HG03045 (cell line): Measurements from ENCODE around the gene FGFR4.

Source experiments
- ATAC-seq: cut with Tn5 transposase; IDR thresholded peaks from one replicate; pipeline ENCODE4 v1.9.1; 2021; ENCODE audit warnings: mild to moderate bottlenecking, moderate library complexity; ENCODE audit not compliant: unreplicated experiment

Gene FGFR4

GRCh38 chr5:177084175-177084574 is 2.5 kb upstream of the FGFR4 start:
- no peak for ATAC-seq

GRCh38 chr5:177085985-177086653 is 596 bp upstream of the FGFR4 start:
- ATAC-seq, result no peak

- ATAC-seq, result no peak
Measured at GRCh38 chr5:177087398-177088005, 787 bp downstream of the FGFR4 start.

GRCh38 chr5:177089127-177089526 is 2.4 kb downstream of the FGFR4 start:
- no peak for ATAC-seq

GRCh38 chr5:177089825-177090641 is 3.3 kb downstream of the FGFR4 start:
- ATAC-seq, result no peak

GRCh38 chr5:177090813-177091212 is 4.1 kb downstream of the FGFR4 start:
- no peak for ATAC-seq

- no peak for ATAC-seq
Measured at GRCh38 chr5:177091232-177091631, 4.5 kb downstream of the FGFR4 start.

- ATAC-seq, result no peak
Measured at GRCh38 chr5:177092178-177093081, 5.7 kb downstream of the FGFR4 start.

- no peak for ATAC-seq
Measured at GRCh38 chr5:177093082-177093712, 6.5 kb downstream of the FGFR4 start.

- ATAC-seq, result no peak
Measured at GRCh38 chr5:177093803-177094202, 7.1 kb downstream of the FGFR4 start.

- no peak for ATAC-seq
Measured at GRCh38 chr5:177094224-177095087, 7.7 kb downstream of the FGFR4 start.

- ATAC-seq, result no peak
Measured at GRCh38 chr5:177095088-177095669, 8.5 kb downstream of the FGFR4 start.

GRCh38 chr5:177096162-177097015 is 9.7 kb downstream of the FGFR4 start:
- no peak for ATAC-seq

GRCh38 chr5:177097016-177097985 is 10.6 kb downstream of the FGFR4 start:
- ATAC-seq, result no peak

GRCh38 chr5:177098120-177098469 is 11.4 kb downstream of the FGFR4 start:
- ATAC-seq, result no peak

GRCh38 chr5:177098470-177099141 is 11.9 kb downstream of the FGFR4 start:
- ATAC-seq, result no peak
